Muscle of back (tissue), 13 donors: ENCODE results near the gene DDX6. TPM values are rescaled to one million over a fixed set of nuclear protein-coding genes. Genes with fewer than 3 reads are reported as not detected.
"Not testable (repeated sequence)": the region's sequence is repeated elsewhere in the genome, so short reads cannot be mapped to it uniquely, and the experiment has no call there.

Experiments used
- DNase-seq, 3 donors: peaks; one replicate each; pipeline versions ENCODE4 v3.0.0 to v3.0.0-alpha.2; 2013
- long read RNA-seq, 9 donors: transcript quantifications; one replicate each; lab custom pipeline, GENCODE V29; 2026
- polyA plus RNA-seq, 10 donors: library from polyadenylated mRNA; unstranded; fragments of 120-200 nt; gene quantifications; one replicate each; pipeline ENCODE4 v1.2.1, GENCODE V29; 2013; ENCODE audit not compliant: insufficient read length in 10 of 10

The DDX6 gene, protein sequence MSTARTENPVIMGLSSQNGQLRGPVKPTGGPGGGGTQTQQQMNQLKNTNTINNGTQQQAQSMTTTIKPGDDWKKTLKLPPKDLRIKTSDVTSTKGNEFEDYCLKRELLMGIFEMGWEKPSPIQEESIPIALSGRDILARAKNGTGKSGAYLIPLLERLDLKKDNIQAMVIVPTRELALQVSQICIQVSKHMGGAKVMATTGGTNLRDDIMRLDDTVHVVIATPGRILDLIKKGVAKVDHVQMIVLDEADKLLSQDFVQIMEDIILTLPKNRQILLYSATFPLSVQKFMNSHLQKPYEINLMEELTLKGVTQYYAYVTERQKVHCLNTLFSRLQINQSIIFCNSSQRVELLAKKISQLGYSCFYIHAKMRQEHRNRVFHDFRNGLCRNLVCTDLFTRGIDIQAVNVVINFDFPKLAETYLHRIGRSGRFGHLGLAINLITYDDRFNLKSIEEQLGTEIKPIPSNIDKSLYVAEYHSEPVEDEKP
- 10 to 100 TPM; 61.9 to 92.0 (median 81.8) TPM for polyA plus RNA-seq
- long read RNA-seq, donor 1, full-length matches to known transcripts: 10 of 10 reads
- long read RNA-seq, donor 1, partial matches to known transcripts: 0 of 10 reads
- long read RNA-seq, donor 1, other reads (novel, unspliced or antisense): 0 of 10 reads
- long read RNA-seq, donor 2, full-length matches to known transcripts: 12 of 12 reads
- long read RNA-seq, donor 2, partial matches to known transcripts: 0 of 12 reads
- long read RNA-seq, donor 2, other reads (novel, unspliced or antisense): 0 of 12 reads
- long read RNA-seq, donor 3: 0 reads
- long read RNA-seq, donor 4, full-length matches to known transcripts: 6 of 6 reads
- long read RNA-seq, donor 4, partial matches to known transcripts: 0 of 6 reads
- long read RNA-seq, donor 4, other reads (novel, unspliced or antisense): 0 of 6 reads
- long read RNA-seq, donor 5, full-length matches to known transcripts: 23 of 36 reads
- long read RNA-seq, donor 5, partial matches to known transcripts: 7 of 36 reads
- long read RNA-seq, donor 5, other reads (novel, unspliced or antisense): 6 of 36 reads
- long read RNA-seq, donor 6, full-length matches to known transcripts: 11 of 11 reads
- long read RNA-seq, donor 6, partial matches to known transcripts: 0 of 11 reads
- long read RNA-seq, donor 6, other reads (novel, unspliced or antisense): 0 of 11 reads
- long read RNA-seq, donor 7, full-length matches to known transcripts: 3 of 3 reads
- long read RNA-seq, donor 7, partial matches to known transcripts: 0 of 3 reads
- long read RNA-seq, donor 7, other reads (novel, unspliced or antisense): 0 of 3 reads
- long read RNA-seq, donor 8, full-length matches to known transcripts: 6 of 6 reads
- long read RNA-seq, donor 8, partial matches to known transcripts: 0 of 6 reads
- long read RNA-seq, donor 8, other reads (novel, unspliced or antisense): 0 of 6 reads
- long read RNA-seq, donor 9, full-length matches to known transcripts: 6 of 6 reads
- long read RNA-seq, donor 9, partial matches to known transcripts: 0 of 6 reads
- long read RNA-seq, donor 9, other reads (novel, unspliced or antisense): 0 of 6 reads

DNA sequence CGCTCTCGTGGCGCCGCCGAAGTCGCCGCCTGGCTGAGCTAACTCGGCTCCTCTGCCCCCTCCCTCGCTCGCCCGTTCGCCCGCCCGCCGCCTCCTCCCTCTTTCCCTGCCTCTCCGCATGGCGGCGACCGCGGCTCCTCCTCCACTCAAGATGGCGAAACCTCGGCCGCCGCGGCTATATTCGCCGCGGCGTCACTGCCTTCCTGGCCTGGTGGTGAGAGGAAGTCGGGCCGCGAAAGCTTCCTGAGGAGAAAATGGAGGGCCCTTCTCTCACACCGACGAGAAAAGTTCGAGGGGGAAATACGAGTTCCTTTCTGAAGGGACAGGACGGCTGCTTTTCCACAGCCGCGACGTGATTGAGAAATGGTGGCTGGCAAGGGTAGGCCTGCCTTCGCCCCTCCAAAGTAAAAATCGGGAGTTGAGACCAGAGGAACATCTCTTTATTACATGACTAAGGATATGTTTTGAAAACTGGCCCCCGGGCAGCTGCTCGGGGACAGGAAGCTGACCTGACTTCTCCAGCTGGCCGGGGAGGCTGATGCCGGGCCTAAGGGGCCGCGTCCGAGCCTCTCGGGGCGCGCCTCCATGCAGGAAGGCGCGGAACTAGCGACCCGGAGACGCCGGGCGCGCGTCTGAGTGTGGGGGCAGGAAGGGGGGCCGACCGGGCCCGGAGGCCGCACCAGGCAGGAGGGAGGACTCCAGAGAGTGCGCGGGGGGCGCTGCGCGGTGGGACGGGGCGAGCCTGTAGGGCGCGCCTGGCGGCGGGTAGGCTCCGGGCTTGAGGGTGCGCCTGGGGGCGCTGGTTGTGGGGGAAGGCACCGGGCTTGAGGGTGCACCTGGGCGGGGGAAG, at the start of gene DDX6:
DDX6 (minus strand) TSS at position 54 of the 850 bp plus-strand sequence. CDS start 4,913 bp downstream, outside the sequence.
- peak; percentile 85 to 97 (median 90) for DNase-seq

DNA sequence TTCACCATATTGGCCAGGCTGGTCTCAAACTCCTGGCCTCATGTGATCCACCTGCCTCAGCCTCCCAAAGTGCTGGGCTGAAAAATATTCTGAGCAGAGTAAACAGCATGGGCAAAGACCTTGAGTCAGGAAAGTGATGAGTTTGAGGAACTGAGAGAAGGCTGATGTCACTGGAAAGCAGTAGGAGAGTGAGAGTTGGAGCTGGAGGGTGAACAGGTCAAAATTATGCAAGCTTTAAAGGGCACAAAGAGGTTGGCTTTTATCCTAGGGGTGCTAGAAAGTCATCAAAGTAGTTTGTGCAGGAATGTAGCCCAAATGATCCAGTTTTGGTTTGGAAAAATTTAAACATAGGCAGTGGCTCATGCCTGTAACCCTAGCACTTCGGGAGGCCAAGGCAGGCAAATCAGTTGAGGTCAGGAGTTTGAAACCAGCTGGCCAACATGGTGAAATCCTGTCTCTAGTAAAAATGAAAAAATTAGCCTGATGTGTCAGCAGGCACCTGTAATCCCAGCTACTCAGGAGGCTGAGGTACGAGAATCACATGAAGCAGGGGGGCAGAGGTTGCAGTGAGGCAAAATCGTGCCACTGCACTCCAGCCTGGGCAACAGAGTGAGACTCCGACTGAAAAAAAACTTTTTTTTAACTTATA, 48.1 kb upstream of the DDX6 start:
- peak in 1 of 3 donors; percentile 17 for DNase-seq

DNA sequence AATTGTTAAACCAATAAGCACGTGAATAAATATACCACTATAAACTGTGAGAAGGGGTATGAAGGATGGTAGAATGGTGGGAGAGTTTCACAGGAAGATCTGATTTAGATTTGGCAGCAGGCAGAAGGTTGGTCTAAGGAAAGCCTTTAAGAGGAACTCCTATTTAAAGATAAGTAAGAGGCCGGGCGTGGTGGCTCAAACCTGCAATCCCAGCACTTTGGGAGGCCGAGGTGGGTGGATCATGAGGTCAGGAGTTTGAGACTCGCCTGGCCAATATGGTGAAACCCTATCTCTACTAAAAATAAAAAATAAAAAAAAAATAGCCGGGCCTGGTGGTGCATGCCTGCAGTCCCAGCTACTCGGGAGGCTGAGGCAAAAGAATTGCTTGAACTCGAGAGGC, 46.9 kb upstream of the DDX6 start:
- DNase-seq: no peak

DNA sequence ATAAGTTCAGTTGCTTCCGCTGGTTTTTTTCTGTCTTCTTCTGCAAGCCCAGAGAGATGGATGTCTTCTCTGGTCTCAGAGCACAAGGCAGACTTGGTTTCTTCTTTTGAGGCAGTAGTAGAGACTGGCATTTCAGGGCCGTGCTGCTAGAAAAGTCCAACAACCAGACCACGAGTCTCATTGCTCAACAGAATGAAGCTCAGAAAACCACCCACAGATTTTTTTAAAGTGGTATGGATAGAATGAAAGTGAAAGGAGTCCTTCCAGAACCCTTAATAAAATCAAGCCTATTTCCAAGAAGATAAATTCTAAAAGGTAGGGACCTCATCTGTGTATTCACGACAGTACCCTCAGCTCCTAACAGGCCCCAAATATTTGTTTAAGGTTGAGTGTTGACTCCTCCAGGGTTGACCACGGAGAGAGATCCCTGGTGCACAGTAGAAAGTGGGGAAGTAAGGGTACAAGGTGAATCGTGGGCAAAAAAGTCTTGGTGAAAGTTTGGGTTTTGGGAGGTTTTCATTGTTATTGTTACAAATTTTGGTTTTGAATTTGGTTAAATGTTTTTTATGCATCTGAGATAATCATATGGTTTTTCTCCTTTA, 43.6 kb upstream of the DDX6 start:
- DNase-seq: peak in 1 of 3 donors; percentile 13

DNA sequence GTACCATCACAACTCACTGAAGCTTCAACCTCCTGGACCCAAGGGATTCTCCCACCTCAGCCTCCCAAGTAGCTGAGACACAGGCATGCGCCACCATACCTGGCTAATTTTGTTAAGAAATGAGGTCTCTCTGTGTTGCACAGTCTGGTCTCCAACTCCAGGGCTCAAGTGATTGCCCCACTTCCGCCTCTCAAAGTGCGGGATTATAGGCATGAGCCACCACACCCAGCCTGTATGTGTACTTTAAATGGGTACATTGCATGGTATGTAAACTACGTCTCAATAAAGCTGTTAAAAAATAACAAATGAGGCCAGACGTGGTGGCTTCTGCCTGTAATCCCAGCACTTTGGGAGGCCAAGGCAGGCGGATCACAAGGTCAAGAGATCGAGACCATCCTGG, 36.2 kb upstream of the DDX6 start:
- DNase-seq: no peak

DNA sequence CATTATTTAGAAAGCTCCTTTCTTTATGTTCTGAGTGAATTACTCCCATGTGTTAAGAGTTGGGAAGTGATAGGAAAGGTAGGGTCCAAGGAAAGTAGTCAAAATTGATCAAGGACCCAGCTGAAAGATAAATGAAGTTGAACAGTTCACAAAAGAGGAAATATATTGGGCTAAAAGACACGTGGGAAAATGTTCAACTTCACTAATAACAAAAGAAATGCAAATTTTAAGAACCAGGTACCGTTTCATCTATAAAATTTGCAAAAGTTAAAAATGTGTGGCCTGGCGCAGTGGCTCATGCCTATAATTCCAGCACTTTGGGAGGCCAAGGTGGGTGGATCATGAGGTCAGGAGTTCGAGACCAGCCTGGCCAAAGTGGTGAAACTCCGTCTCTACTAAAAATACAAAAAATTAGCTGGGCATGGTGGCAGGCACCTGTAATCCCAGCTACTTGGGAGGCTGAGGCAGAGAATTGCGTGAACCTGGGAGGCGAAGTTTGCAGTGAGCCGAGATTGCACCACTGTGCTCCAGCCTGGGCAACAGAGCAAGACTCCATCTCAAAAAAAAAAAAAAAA, 32.1 kb upstream of the DDX6 start:
- DNase-seq: not testable (repeated sequence)

DNA sequence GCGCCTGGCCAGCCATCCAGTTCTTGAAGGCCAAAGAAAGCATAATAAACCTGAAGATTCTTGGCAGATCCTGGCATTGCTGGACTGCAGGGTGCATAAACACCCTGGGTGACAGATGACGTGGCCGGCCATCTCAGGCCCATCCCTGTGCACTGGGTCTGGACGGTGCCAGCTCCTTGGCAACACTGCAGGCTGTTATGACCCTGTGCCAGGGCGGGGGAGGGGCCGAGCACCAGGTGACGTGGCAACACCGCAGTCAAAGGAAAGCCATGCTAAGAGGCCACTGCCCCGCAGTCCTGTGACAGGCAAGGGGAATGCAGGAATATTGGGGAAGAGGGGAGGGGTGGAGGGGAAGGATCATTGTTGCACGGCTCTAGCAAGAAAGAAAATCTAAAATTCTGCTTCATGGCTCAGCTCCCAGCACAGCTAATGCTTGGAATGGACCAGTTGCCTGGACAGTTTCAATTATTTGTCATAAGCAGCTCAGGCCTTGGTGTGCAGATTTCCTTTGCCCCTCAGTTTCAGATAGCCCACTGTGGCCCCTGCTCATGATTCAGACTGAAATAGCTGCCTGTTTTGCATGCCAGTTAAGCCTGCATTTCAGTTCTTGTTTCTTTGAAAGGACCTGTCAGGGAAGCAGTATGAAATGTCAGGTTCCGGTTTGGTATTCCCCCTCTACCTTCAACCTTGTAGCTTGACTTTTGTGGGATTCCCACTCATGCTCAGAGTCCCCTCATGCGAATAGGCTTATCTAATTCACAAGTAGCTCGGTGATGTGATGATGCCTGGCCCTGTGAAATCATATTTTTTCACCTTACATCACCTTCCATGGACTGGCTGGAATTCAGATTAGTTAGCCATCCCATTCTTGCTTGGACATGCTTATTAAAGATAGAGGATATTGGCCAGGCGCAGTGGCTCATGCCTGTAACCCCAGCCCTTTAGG, 29.7 kb upstream of the DDX6 start:
- peak in 1 of 3 donors; percentile 25 for DNase-seq

DNA sequence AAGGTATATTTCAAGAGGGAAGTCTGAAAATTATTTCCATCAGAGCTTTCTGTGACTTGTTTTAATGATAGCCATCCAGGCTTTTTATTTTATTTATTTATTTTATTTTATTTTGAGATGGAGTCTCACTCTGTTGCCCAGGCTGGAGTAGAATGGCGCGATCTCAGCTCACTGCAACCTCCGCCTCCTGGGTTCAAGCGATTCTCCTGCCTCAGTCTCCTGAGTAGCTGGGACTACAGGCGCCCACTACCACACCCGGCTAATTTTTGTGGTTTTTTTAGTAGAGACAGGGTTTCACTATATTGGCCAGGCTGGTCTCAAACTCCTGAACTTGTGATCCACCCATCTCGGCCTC, 29.0 kb upstream of the DDX6 start:
- not testable (repeated sequence) for DNase-seq

DNA sequence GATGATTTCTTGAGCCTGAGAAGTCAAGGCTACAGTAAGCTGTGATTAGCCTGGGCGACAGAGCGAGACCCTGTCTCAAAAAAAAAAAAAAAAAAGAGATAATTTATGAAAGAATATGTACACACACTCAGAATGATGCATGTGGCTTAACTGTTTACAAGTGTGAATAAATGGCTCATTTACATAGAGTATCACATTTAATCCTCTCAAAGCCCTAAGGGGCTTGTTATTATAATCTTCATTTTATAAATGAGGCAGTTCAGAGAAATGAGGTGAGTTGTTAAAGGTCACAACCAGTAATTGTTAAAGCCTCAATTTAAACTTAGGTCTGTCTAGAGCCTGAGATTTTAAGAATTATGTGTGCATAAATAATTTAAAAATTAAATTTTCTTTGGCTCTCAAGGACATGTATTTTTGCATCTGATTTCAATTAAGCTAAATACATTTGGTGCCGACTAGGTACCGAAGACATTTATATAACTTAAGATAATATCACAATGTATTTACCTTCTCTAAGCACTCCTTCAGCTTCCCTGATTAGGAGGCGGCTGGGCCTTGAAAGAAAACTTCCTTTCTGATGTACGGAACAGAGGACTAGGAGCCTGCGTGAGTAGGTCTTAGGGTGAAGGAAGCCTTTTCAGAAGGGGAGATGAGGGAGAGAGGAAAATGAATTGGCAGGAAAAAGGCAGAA, 28.5 kb upstream of the DDX6 start:
- DNase-seq: no peak

DNA sequence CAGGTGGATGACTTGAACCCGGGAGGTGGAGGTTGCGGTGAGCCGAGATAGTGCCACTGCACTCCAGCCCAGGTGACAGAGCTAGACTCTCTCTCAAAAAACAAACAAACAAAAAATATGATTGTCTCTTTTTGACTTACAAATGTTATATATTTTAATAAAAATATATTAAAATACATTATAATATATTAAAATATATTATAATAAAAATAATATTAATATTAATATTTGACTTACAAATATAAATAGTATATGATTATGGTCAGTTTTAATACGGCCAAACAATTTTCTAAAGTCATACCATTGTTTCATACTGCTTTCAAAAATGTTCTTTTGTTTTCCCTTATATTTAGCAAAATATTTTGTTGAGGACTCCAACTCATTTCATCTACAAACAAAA, 27.2 kb upstream of the DDX6 start:
- DNase-seq: no peak

DNA sequence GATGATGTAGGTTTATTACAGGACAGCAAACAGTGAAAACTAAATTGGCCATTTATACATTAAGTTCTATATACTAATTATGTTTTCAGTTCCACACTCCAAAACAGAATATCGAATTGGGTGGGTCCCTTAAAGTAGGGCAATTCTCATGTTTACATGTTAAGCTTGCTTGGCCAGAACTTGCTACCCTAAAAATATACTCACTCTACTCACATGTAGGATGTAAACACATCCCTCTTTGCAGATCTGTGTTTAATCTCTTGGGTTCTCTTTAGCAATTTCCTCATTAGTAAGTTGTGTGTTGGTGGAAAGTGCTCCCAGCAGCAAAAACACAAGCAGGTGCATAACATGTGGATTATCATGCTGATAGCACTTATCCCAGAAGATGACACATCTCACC, 22.6 kb upstream of the DDX6 start:
- no peak for DNase-seq

DNA sequence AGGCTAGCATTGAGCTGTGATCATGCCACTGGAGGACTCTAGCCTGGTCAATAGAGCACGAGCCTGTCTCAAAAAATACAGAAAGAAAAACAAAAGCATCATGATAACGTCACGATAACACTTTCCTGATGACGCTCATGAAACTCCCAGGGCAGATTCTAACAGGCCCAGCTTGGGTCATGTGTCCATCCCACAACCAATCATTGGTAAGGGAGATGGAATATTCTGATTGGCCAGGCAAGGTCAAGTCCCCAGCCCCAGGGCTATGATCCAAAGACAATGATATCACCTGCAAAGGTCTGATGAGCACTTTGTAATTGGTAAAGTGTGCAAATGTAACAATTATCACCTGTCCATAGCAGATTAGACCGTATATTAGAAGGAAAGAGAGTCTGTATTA, 21.5 kb upstream of the DDX6 start:
- no peak for DNase-seq

DNA sequence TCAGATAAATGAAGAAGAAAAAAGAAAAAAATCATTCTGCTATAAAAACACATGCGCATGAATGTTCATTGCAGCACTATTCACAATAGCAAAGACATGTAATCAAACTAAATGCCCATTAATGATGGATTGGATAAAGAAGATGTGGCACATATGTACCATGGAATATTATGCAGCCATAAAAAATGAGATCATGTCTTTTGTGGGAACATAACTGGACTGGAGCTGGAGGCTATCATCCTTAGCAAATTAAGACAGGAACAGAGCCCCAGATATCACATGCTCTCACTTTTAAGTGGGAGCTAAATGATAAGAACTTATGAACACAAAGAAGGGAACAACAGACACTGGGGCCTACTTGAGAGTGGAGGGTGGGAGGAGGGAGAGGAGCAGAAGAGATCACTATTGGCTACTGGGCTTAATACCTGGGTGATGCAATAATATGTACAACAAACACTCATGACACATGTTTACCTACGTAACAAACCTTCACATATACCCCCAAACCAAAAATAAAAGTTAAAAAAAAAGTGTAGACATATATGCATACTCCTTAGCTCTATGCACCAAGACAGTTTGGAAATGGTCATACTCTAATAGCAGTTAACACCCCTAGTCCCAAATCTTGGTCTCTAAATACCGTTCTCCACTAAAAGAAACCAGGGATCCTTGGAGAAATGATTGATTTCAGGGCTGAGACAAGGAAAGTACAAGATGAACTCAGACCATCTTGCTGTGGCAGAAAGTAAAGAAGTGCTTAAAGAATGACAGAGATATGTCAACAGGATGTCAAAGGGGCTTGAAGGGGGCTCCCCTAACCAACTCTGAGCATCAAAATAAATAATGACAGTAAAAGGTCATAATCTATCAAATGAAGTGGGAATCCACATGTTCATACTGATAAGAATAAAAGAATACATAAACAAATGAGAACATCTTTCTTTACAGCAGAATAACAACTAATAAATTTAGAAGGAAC, 17.1 kb upstream of the DDX6 start:
- no peak for DNase-seq

DNA sequence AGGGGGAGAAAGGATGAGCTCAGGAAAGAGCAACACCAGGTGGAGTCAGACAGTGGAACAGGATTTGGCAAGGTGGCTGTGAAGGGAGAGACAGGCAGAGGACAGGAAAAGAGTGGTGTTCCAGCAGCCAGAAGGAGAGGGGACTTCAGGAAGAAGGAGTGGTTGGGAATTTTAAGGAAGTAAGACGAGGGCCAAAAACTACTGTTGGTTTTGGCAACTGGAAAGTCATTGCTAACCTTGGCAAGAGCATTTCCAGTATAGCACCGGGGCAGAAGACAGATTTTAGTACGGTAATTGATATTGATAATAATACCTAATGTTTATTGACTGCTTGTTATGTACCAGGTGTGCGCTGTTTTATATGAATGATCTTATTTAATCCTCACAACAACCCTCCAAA, 15.4 kb upstream of the DDX6 start:
- DNase-seq: no peak

DNA sequence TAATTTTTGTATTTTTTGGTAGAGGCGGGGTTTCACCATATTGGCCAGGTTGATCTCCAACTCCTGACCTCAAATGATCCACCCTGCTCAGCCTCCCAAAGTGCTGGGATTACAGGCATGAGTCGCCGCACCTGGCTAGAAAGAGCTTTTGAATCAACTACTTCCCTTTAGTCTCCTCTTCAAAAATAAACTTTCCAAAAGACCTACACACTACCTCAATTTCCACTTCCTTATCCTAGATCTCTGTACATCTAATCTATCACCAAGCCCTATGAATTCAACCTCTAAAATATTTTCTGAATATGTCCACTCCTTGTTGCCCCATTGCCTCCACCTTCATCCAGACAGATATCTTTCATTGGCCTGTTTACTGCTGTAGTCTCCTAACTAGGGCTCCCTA, 13.1 kb upstream of the DDX6 start:
- no peak for DNase-seq

DNA sequence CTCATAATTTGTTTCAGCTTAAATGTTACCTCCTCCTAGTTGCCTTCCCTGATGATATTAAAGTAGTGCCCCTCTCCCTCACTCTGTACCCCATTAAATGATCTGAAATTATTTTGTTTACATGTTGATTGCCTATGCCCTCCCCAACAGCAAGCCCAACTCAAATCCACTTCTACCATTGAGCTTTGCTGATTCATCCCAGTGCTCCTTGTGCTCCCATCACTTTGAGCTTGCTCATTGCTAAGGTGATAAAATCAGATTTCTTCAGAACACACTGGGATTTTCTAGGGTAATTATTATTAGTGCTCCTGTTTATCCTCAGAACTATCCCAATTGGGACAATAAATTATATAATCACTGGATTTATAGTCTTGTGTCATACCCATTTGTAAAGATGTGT, 8.4 kb upstream of the DDX6 start:
- DNase-seq: no peak
